HL-60/S4 treated with retinoic acid at 250 ng/mL for 4 days and 3 days (cell line): ENCODE measurements around the gene DPEP2.
"Not testable (repeated sequence)": the region's sequence is repeated elsewhere in the genome, so short reads cannot be mapped to it uniquely, and the experiment has no call there.

Experiments
- in situ Hi-C: fragments of 300-500 bp; cut with MboI; formaldehyde crosslinking; loops from 2 replicates; pipeline ENCODE4 v1.7.0; 2022; ENCODE audit warnings: low sequenced_read_pairs

The DPEP2 gene

DNA sequence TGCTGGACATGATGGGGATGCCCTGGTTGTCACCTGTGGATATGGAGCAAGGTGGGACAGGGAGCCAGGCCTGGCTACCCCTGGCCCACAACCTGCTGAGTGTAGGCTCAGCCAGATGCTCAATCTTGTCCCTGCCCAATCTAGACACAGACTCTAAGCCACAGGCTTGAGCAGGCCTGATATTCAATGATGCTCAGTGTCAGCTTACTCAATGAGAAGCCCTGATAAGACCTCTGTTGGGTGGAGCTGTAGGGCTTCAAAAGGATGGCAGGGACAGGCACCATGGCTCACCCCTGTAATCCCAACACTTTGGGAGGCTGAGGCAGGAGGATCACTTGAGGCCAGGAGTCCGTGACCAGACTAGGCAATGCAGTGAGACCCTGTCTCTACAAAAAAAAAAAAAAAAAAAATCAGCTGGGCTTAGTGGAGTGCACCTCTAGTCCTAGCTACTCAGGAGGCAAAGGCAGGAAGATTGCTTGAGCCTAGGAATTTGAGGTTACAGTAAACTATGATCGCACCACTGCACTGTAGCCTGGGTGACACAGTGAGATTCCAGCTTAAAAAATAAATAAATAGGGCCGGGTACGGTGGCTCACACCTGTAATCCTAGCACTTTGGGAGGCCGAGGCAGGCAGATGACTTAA is 58.7 kb downstream of the DPEP2 start:
- in situ Hi-C loops = no loop called here

DNA sequence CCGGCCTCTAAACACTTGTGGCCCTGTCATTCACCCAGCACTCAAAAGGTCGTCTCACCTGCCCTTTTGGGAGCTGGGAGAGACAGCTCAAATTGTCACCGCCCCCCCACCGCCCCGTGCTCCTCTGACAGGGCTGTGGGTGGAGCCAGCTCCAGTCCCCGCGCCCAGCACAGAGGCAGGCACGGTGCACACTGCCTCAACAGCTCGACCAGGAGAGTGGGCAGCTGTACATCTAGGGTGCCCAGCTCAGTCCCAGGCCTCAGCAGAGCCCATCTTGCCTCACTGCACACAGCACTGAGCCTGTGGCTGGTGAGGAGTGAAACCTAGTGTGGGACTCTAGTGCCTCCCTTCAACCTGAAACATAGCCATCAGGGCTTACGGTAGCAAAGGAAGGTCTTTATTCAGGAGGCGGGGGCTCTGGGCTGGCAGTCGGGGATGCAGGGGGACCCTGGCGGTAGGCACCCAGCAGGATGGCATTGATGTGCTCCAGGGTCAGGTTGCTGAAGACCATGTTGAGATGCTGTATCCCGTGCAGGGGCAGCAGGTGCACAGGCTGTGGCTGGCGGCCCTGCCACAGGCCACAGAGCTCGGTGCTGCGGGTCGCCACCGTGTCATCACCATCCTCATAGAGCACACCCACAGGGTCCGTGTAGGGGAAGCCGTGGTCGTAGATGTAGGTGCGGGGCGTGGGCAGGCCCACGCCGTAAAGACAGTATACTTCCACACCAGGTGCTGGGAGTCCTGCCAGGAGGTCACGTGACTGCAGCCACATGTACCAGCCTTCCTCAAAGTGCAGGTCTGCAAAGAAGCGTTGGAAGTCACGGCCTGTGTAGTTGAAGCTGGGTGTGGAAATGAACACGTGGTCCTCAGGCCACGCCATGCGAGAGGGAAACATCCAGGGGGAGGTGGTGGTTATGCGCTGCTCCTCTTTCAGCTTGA is 59.5 kb downstream of the DPEP2 start:
- in situ Hi-C loops = no loop called here

DNA sequence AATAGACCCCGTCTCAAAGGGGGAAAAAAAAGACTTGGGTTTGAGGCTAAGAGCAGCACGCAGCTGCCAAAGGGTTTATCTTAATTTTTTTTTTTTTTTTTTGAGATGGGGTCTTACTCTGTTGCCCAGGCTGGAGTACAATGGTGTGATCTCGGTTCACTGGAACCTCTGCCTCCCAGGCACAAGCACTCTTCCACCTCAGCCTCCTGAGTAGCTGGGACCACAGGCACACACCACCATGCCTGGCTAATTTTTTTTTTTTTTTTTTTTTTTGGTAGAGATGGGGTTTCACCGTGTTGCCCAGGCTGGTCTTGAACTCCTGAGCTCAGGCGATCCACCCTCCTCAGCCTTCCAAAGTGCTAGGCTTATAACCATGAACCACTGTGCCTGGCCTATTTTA is 61.6 kb downstream of the DPEP2 start:
- in situ Hi-C loops = not testable (repeated sequence)
